ENCODE measurements around the gene GDPD5.
"Not testable (repeated sequence)": the region's sequence is repeated elsewhere in the genome, so short reads cannot be mapped to it uniquely, and the experiment has no call there.

GDPD5 gene

GRCh38 chr11:75427181-75427580 lies 98.6 kb downstream of the GDPD5 start:
- no peak for DNase-seq
- intact Hi-C loops (cut with DNase I): no loop called here

- intact Hi-C loops (cut with DNase I): no loop called here
- DNase-seq: no peak
These were observed 99.0 kb downstream of the GDPD5 start for GRCh38 chr11:75426720-75427086.

- intact Hi-C loops (cut with DNase I): no loop called here
- no peak for DNase-seq
These were observed 100.3 kb downstream of the GDPD5 start for GRCh38 chr11:75425422-75425821.

- no peak for DNase-seq
- intact Hi-C loops (cut with DNase I): no loop called here
These were observed 101.3 kb downstream of the GDPD5 start for GRCh38 chr11:75424396-75424795.

GRCh38 chr11:75423721-75424120 lies 102.0 kb downstream of the GDPD5 start:
- no peak for DNase-seq
- intact Hi-C loops (cut with DNase I): no loop called here

GRCh38 chr11:75422248-75423231 lies 103.2 kb downstream of the GDPD5 start:
- intact Hi-C loops (cut with DNase I): no loop called here
- DNase-seq: no peak

GRCh38 chr11:75421902-75422247 lies 103.9 kb downstream of the GDPD5 start:
- DNase-seq: no peak

GRCh38 chr11:75421035-75421602 lies 104.6 kb downstream of the GDPD5 start:
- DNase-seq: peak in 36 of 42 donors; percentile 23 to 74 (median 49)
- intact Hi-C loops (cut with DNase I): no loop called here

More at GRCh38 chr11:75421902-75422247, 103.9 kb downstream of the GDPD5 start:
- intact Hi-C loops (cut with DNase I): no loop called here

- intact Hi-C loops (cut with DNase I): no loop called here
- no peak for DNase-seq
These were observed 105.3 kb downstream of the GDPD5 start for GRCh38 chr11:75420224-75421034.

- no peak for DNase-seq
- intact Hi-C loops (cut with DNase I): no loop called here
These were observed 111.9 kb downstream of the GDPD5 start for GRCh38 chr11:75413864-75414263.

GRCh38 chr11:75413146-75413545 lies 112.6 kb downstream of the GDPD5 start:
- DNase-seq; intact Hi-C loops (cut with DNase I): not testable (repeated sequence)

- intact Hi-C loops (cut with DNase I): not testable (repeated sequence)
These were observed 115.8 kb downstream of the GDPD5 start for GRCh38 chr11:75409971-75410370.

GRCh38 chr11:75408957-75409219 lies 116.9 kb downstream of the GDPD5 start:
- intact Hi-C loops (cut with DNase I): no loop called here

More at GRCh38 chr11:75409971-75410370, 115.8 kb downstream of the GDPD5 start:
- DNase-seq: not testable (repeated sequence)

GRCh38 chr11:75406338-75406777 lies 119.4 kb downstream of the GDPD5 start:
- intact Hi-C loops (cut with DNase I): no loop called here
- DNase-seq: no peak

More at GRCh38 chr11:75408957-75409219, 116.9 kb downstream of the GDPD5 start:
- peak in 1 of 42 donors; percentile 3 for DNase-seq

GRCh38 chr11:75403983-75404658 lies 121.6 kb downstream of the GDPD5 start:
- no peak for DNase-seq
- intact Hi-C loops (cut with DNase I): no loop called here

- no peak for DNase-seq
- intact Hi-C loops (cut with DNase I): no loop called here
These were observed 122.7 kb downstream of the GDPD5 start for GRCh38 chr11:75403037-75403436.

- intact Hi-C loops (cut with DNase I): no loop called here
- DNase-seq: no peak
These were observed 123.6 kb downstream of the GDPD5 start for GRCh38 chr11:75402002-75402773.

- DNase-seq: no peak
- intact Hi-C loops (cut with DNase I): no loop called here
These were observed 125.4 kb downstream of the GDPD5 start for GRCh38 chr11:75400146-75400865.

All from head of caudate nucleus (tissue), 42 donors.